Measurements from ENCODE around the gene UQCRQ. TPM values are rescaled to one million over a fixed set of nuclear protein-coding genes. Genes with fewer than 3 reads are reported as not detected.

The UQCRQ gene
- total RNA-seq, 1 experiment from 2014 or later, result 306 TPM

- Histone ChIP-seq H2AK5ac (ENCODE audit: insufficient read length, low read length) (no peak overlapping the region), H3K9me3 (ENCODE audit: control insufficient read depth, low read depth, low read length) (no peaks in the 10 kb centered on the region), H2BK20ac (ENCODE audit: low read depth, low read length, poor library complexity, severe bottlenecking) (no peak overlapping the region), H3K23me2 (ENCODE audit: insufficient read length, low read depth, low read length, poor library complexity, severe bottlenecking) (no peaks in the 10 kb centered on the region), H3K9ac (ENCODE audit: extremely low read depth, insufficient read length, low read length) (no peak overlapping the region), H2BK5ac (ENCODE audit: insufficient read length, low read length) (no peak overlapping the region), H4K91ac (ENCODE audit: insufficient read length, low read depth, low read length) (no peak overlapping the region), H2AFZ (ENCODE audit: low read length) (no peak overlapping the region), H3K14ac (ENCODE audit: insufficient read depth, low read length) (no peak overlapping the region), H3K56ac (ENCODE audit: insufficient read length, low read depth, low read length) (no peak overlapping the region), H2BK120ac (ENCODE audit: low read depth, low read length, poor library complexity, severe bottlenecking) (no peak overlapping the region), H3K79me1 (ENCODE audit: insufficient read depth, low read depth, low read length, poor library complexity, severe bottlenecking) (no peaks in the 10 kb centered on the region), H4K20me1 (ENCODE audit: control insufficient read depth, insufficient read depth, insufficient read length) (no peaks in the 10 kb centered on the region), H3T11ph (ENCODE audit: low read length) (no peak overlapping the region), H2BK15ac (ENCODE audit: low read depth, low read length) (no peak overlapping the region), H3K4ac (ENCODE audit: low read depth, low read length) (no peak overlapping the region), H3K4me2 (ENCODE audit: insufficient read depth, insufficient read length, low read length) (no peak overlapping the region), H2BK12ac (ENCODE audit: insufficient read length, low read depth, low read length) (no peak overlapping the region), H4K5ac (ENCODE audit: insufficient read length, low read depth, low read length) (no peak overlapping the region), H3K27me3 (ENCODE audit: insufficient read depth, low read length) (no peaks in the 10 kb centered on the region; the same call in 1 of the 2 replicates), H3K18ac (ENCODE audit: insufficient read length, low read depth, low read length) (no peak overlapping the region), H3K4me1 (ENCODE audit: insufficient read depth, low read length) (no peaks in the 10 kb centered on the region), H4K8ac (replicated peaks; ENCODE audit: insufficient read length, low read depth, low read length) (no peak overlapping the region), H3K23ac (ENCODE audit: insufficient read length, low read depth, low read length) (no peak overlapping the region), H3K27ac (ENCODE audit: insufficient read length, low read depth, low read length) (no peak overlapping the region), H3K79me2 (ENCODE audit: insufficient read depth, low read length) (no peaks in the 10 kb centered on the region)
- Mint-ChIP-seq H3K9me3 (no peaks in the 10 kb centered on the region), H3K4me3 (no peak overlapping the region), H3K27ac (no peak overlapping the region), H3K4me1 (no peaks in the 10 kb centered on the region; a peak in 1 of 4 replicates), H3K36me3 (ENCODE audit: insufficient read depth in 1 of 3, low read depth in 3 of 3) (no peaks in the 10 kb centered on the region), H3K27me3 (ENCODE audit: low read depth) (peaks cover 8% of the 10 kb centered on the region)
- DNase-seq, result no peak
- WGBS (ENCODE audit: extremely low coverage, insufficient read length, low lambda C conversion rate), result no CpG with 5 or more reads among the region's 2 CpGs
- TF ChIP-seq, protein P1, sequence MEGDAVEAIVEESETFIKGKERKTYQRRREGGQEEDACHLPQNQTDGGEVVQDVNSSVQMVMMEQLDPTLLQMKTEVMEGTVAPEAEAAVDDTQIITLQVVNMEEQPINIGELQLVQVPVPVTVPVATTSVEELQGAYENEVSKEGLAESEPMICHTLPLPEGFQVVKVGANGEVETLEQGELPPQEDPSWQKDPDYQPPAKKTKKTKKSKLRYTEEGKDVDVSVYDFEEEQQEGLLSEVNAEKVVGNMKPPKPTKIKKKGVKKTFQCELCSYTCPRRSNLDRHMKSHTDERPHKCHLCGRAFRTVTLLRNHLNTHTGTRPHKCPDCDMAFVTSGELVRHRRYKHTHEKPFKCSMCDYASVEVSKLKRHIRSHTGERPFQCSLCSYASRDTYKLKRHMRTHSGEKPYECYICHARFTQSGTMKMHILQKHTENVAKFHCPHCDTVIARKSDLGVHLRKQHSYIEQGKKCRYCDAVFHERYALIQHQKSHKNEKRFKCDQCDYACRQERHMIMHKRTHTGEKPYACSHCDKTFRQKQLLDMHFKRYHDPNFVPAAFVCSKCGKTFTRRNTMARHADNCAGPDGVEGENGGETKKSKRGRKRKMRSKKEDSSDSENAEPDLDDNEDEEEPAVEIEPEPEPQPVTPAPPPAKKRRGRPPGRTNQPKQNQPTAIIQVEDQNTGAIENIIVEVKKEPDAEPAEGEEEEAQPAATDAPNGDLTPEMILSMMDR (conservative IDR thresholded peaks at IDR 0.05), result no peak
These were observed 28.6 kb upstream of the UQCRQ start for GRCh38 chr5:132837868-132838267.

All from H9 (cell line).